Tibial nerve (tissue), 4 donors: ENCODE results near the gene CDKN2B-AS1.

ENCODE experiments used
- EP300 ChIP-seq, 2 donors: sonication (generic); formaldehyde crosslinking; IDR thresholded peaks; one replicate each; pipeline ENCODE4 v1.6.1; 2017; ENCODE audit warnings: antibody characterized with exemption in 2 of 2, mild to moderate bottlenecking in 1 of 2
- POLR2A ChIP-seq, 2 donors: fragments of 450-650 bp; IDR thresholded peaks; one replicate each; pipeline ENCODE4 v1.6.1; 2017; ENCODE audit warnings: antibody characterized with exemption in 2 of 2, mild to moderate bottlenecking in 2 of 2, moderate library complexity in 2 of 2
- TF ChIP-seq, protein P1 (sequence below), 5 experiments: fragments of 200-600 bp in 3 of 5; fragments of 450-650 bp in 2 of 5; sonication (generic) in 3 of 5; IDR thresholded peaks; one replicate each; pipeline ENCODE4 v1.5.1; 2016 to 2019; ENCODE audit warnings: antibody characterized with exemption in 5 of 5, mild to moderate bottlenecking in 3 of 5, moderate library complexity in 2 of 5

DNA sequence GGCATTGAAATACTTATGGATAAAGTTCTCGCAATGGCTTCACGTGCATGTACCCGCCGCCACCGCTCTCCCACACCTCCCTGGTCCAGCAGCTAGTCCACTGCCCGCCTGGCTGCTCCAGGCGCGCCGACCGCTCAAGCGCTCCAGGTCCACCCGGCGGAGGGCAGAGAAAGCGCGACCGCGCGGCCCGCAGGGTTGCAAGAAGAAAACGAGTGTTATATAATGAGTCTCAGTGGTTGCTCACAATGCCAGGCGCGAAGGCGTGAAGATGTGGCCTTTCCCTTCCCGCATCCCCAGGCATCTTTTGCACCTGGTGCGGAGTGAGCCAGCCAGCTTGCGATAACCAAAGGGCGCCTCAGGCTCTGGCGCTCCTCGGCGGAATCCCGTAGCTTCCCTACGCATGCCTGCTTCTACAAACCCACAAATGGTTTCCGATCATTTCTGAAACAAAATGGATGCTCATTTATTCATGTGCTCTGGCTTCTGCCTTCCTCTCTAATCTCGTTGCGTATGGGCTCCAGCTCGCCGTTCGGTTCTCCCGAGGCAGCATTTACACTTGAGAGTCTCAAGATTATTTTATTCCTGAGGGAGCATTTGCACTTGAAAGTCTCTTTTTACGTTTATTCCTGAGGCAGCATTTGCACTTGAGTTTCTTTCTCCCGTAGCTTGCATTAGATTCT lies 26.1 kb upstream of the CDKN2B-AS1 start:
- TF ChIP-seq, protein P1, sequence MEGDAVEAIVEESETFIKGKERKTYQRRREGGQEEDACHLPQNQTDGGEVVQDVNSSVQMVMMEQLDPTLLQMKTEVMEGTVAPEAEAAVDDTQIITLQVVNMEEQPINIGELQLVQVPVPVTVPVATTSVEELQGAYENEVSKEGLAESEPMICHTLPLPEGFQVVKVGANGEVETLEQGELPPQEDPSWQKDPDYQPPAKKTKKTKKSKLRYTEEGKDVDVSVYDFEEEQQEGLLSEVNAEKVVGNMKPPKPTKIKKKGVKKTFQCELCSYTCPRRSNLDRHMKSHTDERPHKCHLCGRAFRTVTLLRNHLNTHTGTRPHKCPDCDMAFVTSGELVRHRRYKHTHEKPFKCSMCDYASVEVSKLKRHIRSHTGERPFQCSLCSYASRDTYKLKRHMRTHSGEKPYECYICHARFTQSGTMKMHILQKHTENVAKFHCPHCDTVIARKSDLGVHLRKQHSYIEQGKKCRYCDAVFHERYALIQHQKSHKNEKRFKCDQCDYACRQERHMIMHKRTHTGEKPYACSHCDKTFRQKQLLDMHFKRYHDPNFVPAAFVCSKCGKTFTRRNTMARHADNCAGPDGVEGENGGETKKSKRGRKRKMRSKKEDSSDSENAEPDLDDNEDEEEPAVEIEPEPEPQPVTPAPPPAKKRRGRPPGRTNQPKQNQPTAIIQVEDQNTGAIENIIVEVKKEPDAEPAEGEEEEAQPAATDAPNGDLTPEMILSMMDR (IDR thresholded peaks at IDR 0.05) = no peak
- peak in 1 of 2 donors; percentile 11 for TF ChIP-seq EP300 (IDR thresholded peaks at IDR 0.05)
- TF ChIP-seq POLR2A (IDR thresholded peaks at IDR 0.05) = no peak
